ENCODE data around the gene LPGAT1. TPM values are rescaled to one million over a fixed set of nuclear protein-coding genes. Genes with fewer than 3 reads are reported as not detected.

Gene LPGAT1
- total and polyA plus RNA-seq, 2 of the 13 experiments (the other 11 are each of a cell fraction or from before 2014, with no cell fraction given): 12.1 to 48.3 TPM

DNA sequence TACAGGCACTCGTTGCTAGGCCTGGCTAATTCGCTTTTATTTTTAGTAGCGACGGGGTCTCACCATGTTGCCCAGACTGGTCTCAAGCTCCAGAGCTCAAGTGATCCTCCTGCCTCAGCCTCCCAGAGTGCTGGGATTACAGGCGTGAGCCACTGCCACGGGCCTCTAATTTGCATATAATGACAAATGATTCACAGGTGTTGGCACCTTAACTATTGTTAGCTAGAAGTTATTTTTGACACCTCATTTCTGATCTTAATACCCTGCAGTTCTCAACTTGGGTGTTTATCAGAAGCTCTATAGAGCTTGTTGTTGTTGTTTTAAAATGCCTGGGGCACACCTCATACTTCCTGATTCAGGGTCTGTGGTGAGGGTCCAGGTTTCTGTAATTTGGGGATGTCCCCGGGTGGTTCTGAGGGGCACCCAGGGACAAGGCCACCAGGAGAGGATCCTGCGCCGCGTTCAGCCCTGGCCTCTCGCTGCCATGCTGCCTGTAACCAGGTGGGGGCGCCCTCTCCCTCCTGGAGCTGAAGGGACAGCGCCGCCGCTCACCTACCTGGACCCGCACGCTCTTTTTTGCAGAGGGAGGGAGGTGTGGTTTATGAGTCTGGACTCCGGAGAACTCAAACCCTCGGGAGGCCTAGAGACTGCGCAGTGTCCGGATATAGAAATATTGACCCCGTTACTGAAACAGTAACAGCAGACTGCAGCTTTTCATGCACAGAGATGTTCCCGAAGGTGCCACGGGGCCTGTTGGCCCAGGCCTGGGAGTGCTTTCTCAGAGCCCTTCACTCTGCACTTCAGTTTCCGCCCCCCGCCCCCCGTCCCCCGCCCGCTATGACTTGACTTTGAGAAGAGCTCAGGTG, 132.2 kb downstream of the LPGAT1 start (continued):
- TF ChIP-seq, protein P1, sequence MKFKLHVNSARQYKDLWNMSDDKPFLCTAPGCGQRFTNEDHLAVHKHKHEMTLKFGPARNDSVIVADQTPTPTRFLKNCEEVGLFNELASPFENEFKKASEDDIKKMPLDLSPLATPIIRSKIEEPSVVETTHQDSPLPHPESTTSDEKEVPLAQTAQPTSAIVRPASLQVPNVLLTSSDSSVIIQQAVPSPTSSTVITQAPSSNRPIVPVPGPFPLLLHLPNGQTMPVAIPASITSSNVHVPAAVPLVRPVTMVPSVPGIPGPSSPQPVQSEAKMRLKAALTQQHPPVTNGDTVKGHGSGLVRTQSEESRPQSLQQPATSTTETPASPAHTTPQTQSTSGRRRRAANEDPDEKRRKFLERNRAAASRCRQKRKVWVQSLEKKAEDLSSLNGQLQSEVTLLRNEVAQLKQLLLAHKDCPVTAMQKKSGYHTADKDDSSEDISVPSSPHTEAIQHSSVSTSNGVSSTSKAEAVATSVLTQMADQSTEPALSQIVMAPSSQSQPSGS (CRISPR knock-in tag; IDR thresholded peaks at IDR 0.05): 0 out of 2 replicates have a peak, but pooled peaks have one; percentile 20
- TF ChIP-seq RBFOX2 (IDR thresholded peaks at IDR 0.05; ENCODE audit: low read depth, low read length): no peak
- TF ChIP-seq, protein P2, sequence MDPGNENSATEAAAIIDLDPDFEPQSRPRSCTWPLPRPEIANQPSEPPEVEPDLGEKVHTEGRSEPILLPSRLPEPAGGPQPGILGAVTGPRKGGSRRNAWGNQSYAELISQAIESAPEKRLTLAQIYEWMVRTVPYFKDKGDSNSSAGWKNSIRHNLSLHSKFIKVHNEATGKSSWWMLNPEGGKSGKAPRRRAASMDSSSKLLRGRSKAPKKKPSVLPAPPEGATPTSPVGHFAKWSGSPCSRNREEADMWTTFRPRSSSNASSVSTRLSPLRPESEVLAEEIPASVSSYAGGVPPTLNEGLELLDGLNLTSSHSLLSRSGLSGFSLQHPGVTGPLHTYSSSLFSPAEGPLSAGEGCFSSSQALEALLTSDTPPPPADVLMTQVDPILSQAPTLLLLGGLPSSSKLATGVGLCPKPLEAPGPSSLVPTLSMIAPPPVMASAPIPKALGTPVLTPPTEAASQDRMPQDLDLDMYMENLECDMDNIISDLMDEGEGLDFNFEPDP (CRISPR knock-in tag; conservative IDR thresholded peaks at IDR 0.05): no peak
- peak; percentile 75; the same call in 1 of the 2 replicates for TF ChIP-seq ZNF567 (CRISPR knock-in tag; IDR thresholded peaks at IDR 0.05; ENCODE audit: borderline replicate concordance)
- TF ChIP-seq KLF15 (CRISPR knock-in tag; IDR thresholded peaks at IDR 0.05; ENCODE audit: borderline replicate concordance): no peak
- TF ChIP-seq, protein P3, sequence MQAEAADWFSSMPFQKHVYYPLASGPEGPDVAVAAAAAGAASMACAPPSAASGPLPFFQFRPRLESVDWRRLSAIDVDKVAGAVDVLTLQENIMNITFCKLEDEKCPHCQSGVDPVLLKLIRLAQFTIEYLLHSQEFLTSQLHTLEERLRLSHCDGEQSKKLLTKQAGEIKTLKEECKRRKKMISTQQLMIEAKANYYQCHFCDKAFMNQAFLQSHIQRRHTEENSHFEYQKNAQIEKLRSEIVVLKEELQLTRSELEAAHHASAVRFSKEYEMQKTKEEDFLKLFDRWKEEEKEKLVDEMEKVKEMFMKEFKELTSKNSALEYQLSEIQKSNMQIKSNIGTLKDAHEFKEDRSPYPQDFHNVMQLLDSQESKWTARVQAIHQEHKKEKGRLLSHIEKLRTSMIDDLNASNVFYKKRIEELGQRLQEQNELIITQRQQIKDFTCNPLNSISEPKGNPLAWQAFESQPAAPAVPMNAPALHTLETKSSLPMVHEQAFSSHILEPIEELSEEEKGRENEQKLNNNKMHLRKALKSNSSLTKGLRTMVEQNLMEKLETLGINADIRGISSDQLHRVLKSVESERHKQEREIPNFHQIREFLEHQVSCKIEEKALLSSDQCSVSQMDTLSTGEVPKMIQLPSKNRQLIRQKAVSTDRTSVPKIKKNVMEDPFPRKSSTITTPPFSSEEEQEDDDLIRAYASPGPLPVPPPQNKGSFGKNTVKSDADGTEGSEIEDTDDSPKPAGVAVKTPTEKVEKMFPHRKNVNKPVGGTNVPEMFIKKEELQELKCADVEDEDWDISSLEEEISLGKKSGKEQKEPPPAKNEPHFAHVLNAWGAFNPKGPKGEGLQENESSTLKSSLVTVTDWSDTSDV (CRISPR knock-in tag; IDR thresholded peaks at IDR 0.05): no peak
- TF ChIP-seq, protein P4, sequence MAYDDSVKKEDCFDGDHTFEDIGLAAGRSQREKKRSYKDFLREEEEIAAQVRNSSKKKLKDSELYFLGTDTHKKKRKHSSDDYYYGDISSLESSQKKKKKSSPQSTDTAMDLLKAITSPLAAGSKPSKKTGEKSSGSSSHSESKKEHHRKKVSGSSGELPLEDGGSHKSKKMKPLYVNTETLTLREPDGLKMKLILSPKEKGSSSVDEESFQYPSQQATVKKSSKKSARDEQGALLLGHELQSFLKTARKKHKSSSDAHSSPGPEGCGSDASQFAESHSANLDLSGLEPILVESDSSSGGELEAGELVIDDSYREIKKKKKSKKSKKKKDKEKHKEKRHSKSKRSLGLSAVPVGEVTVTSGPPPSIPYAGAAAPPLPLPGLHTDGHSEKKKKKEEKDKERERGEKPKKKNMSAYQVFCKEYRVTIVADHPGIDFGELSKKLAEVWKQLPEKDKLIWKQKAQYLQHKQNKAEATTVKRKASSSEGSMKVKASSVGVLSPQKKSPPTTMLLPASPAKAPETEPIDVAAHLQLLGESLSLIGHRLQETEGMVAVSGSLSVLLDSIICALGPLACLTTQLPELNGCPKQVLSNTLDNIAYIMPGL (CRISPR knock-in tag; IDR thresholded peaks at IDR 0.05; ENCODE audit: borderline replicate concordance in 1 of 2, low read depth in 1 of 2): peak; percentile 95 to 96
- no peak for TF ChIP-seq ZNF451 (CRISPR knock-in tag; IDR thresholded peaks at IDR 0.05)
- 0 out of 2 replicates have a peak, but pooled peaks have one; percentile 36 for TF ChIP-seq ZNF777 (CRISPR knock-in tag; IDR thresholded peaks at IDR 0.05)
- TF ChIP-seq SOX13 (IDR thresholded peaks at IDR 0.05): no peak
- TF ChIP-seq SOX13 (CRISPR knock-in tag; conservative IDR thresholded peaks at IDR 0.05 in 1 of 2, IDR thresholded peaks at IDR 0.05 in 1 of 2): peak in 1 of 2 experiments; percentile 44; a peak in 1 of 4 replicates
- TF ChIP-seq MIXL1 (CRISPR knock-in tag; IDR thresholded peaks at IDR 0.05): peak; percentile 86; the same call in 1 of the 2 replicates
- TF ChIP-seq TBX2 (CRISPR knock-in tag; IDR thresholded peaks at IDR 0.05; ENCODE audit: borderline replicate concordance): peak; percentile 58; the same call in 1 of the 2 replicates
- TF ChIP-seq, protein P5, sequence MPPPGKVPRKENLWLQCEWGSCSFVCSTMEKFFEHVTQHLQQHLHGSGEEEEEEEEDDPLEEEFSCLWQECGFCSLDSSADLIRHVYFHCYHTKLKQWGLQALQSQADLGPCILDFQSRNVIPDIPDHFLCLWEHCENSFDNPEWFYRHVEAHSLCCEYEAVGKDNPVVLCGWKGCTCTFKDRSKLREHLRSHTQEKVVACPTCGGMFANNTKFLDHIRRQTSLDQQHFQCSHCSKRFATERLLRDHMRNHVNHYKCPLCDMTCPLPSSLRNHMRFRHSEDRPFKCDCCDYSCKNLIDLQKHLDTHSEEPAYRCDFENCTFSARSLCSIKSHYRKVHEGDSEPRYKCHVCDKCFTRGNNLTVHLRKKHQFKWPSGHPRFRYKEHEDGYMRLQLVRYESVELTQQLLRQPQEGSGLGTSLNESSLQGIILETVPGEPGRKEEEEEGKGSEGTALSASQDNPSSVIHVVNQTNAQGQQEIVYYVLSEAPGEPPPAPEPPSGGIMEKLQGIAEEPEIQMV (CRISPR knock-in tag; IDR thresholded peaks at IDR 0.05; ENCODE audit: low read depth): no peak
- no peak for TF ChIP-seq NAIF1 (CRISPR knock-in tag; IDR thresholded peaks at IDR 0.05; ENCODE audit: borderline replicate concordance)
- no peak for TF ChIP-seq HDAC6 (IDR thresholded peaks at IDR 0.05; ENCODE audit: low read depth, low read length)
- TF ChIP-seq FOSL2 (CRISPR knock-in tag; IDR thresholded peaks at IDR 0.05): peak; percentile 64
- no peak for TF ChIP-seq MBNL3 (CRISPR knock-in tag; conservative IDR thresholded peaks at IDR 0.05)
- no peak for TF ChIP-seq ZNF660 (CRISPR knock-in tag; IDR thresholded peaks at IDR 0.05; ENCODE audit: borderline replicate concordance, low read depth)

Data from HepG2 (cell line).